NCI-H2196 treated with DMSO at 0.1 percent for 48 hours (cell line): ENCODE data around the gene WWOX.
"Not testable (repeated sequence)": the region's sequence is repeated elsewhere in the genome, so short reads cannot be mapped to it uniquely, and the experiment has no call there.

Source experiments
- DNase-seq: peaks from one replicate; lab custom pipeline; 2025; ENCODE audit not compliant: unreplicated experiment; lab: John Stamatoyannopoulos, UW

WWOX gene

DNA sequence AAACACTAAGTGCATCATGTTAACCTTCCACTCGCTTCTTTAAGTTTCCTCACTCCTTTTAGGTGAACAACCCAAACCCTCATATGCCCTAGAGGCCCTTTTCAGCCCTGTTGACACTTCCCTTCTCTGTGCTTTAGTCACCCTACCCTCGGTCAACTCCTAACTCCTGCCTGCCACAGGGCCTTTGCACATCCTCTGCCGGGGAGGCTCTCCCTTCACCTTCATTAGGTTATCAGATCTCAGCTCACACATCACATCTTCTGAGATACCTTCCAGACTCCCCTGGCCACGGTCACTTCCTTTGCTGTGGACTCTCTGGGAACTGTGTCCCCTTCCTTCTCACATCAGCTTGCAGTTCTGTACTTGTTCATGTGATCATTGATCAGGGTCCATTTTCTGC, 926.7 kb downstream of the WWOX start:
- no peak for DNase-seq

GRCh38 chr16:79036541-79036940, 937.1 kb downstream of the WWOX start:
- no peak for DNase-seq

DNA sequence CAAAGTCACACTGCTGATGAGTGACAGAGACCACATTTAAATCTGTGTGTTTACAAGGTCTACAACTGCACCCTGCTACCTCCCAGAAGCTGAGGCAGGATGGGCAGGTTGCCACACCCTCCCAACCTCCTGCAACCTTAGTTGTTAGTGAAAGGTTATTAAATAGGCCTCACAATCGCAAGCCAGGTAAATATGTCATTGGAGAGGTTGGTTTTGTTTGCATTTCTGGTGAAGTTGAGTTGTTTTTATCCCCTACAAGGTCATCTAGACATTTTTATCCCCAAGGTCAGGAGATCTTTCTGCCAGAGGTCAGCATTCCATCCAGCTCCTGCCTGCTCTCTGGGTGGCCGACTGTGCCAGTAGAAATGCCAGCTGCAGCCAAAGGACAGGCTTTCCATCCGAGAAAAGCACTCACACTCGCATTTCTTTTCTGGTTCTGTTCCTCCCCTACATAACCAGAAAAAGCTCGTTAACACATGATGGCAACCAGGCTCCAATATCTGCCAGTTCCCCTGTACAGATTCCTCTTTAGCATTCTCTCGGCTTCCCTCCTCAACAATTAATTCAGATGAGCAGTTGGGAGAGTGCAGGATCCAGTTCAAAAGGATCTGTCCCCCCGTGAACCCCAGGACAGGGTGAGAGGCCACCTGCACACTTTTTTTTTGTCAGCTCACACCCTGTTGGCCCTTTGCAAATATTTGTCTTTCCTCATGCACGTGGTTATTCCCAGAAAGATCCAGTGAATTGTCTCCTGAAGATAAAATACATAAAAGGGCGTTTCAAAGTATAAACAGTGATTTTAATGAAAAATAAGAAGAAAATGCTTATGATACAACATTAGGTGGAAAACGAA, 938.3 kb downstream of the WWOX start:
- DNase-seq: no peak

DNA sequence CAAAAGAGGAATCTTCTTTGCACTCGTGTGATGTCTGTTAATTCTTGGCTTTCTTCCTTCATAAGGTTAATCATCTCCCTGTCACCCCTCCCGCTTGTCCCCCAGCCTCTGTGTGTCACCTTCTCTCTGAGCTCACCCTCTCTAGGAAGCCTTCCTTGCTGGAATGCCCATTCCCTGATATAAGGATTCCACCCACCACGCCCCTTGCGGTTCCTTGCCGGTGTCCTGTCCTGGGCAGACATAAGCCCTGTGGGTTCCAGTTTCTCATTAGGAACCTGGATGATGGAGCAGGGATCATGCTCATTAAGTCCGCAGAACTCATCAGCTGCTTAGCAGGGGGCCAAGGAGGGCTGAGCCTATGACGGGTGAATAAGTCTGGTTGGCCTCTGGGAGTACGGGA, 941.8 kb downstream of the WWOX start:
- DNase-seq: no peak

GRCh38 chr16:79042141-79042540, 942.7 kb downstream of the WWOX start:
- no peak for DNase-seq

DNA sequence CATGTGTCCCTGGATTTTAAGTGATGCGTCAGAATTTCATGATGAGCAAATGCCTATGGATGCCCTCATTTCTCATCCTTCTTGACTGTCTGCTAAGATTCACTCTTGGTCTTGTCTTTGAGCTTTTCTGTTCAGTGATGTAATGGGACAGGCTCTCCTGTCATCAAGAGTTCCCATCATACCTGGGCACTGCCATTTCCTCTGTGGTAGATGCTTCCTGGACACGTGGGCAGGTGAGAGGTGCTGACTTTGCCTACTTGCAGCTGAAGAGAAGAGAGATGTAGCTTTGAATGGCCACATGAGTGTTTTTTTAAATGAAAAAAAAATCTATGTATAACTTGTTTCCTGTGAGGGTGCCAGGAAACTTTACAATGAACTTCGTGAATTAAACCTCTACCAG, 943.4 kb downstream of the WWOX start:
- DNase-seq: no peak

DNA sequence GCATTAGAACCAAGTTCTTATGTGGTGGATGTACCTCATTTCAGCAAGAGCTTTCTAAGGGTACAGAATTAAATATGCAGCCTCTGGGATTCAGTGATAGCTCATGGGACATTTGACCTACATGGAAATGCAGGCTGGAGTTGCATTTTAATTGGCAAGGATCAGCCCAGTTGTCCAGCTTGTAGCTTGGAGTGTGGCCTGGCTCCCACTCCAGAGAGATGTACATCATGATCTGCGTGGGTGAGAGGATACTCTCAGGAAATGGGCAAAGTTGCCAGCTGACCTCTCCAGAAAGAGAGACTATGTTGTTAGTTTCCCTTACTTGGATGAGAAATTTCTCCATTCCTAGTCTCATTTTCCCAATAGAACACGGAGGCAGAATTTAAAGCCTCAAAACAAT, 945.7 kb downstream of the WWOX start:
- DNase-seq: no peak

GRCh38 chr16:79047337-79047736, 947.9 kb downstream of the WWOX start:
- DNase-seq: no peak

DNA sequence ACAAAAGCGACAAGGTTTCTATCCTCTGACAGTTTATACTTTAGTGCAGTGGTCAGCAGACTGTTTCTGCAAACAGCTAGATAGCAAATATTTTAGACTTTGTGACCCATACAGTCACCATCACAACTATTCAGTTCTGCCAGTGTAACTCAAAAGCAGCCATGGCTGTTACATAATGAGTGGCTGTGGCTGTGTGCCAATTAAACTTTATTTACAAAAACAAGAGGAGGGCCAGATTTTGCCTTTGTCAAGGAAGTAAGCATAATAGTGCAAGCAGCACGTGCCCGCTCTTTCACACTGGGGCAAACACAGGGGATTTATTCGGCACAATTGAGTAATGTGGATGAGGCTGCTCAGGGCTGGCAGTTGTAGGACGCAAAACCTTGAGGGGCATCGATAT, 949.6 kb downstream of the WWOX start:
- DNase-seq: no peak

GRCh38 chr16:79050063-79050462, 950.6 kb downstream of the WWOX start:
- DNase-seq: no peak

DNA sequence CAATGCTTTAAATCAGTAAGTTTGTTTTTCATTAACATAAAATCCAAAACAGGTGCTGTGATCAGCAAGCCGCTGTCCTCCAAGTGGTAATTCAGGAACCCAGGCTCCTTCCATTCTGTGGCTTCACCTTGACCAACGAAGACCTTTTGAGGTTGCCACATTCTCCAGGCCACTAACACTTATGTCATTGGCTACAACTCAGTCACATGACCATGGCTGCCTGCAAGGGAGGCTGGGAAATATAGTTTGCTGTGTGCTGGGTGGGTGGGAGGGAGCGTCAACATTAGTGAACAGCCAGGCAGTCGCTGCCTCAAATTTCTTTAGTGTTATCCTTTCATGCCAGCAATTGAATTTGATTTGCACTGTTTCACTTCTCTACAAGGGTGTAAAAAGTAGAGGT, 951.9 kb downstream of the WWOX start:
- no peak for DNase-seq

GRCh38 chr16:79052198-79052597, 952.7 kb downstream of the WWOX start:
- not testable (repeated sequence) for DNase-seq

DNA sequence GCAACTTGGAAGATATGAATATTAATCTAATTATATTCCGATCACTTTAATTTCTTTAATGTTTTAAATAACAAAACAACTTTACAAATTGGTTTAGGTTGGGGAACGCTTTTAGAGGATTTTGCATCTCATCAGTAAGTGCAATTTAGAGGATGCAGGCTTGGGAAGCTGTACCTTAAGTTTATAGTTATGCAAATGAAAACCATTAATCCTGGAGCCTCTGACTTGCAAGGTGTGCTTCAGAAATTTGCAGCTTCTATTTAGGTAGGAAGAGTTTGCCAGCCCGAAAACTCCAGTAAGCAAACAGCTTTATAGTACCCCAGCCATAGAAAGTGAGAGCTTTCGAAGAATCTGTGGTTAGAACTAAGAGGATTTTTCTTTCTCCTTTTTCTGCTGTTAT, 954.1 kb downstream of the WWOX start:
- no peak for DNase-seq

DNA sequence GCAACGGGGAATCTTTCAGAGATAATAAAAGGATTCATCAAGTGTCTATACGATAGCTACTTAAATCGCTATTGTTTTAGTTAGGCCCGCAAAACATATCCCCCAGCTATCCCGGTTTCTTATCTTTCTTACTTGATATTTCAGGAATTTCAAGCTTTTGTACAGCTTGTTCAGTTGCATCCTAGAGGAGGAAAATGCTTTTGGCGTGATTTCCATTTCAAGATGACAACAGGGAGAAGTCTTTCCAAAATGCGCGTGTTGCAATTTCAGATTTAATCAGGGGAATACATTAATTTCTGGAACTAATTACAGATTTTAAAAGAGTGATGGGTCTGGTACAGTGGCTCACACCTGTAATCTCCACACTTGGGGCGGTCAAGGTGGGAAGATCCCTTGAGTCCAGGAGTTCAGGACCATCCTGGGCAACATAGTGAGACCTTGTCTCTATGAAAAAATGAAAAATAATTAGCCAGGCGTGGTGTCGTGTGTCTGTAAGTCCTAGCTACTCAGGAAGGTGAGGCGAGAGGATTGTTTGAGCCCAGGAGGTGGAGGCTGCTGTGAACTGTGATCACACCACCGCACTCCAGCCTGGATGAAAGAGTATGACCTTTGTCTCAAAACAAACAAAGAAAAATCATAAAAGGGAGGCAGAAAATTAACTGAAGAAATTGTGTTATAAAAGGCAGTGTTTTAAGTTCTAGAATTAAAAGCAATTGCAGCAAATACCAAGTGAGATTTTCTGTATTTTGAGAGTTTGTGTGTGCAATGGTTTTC, 954.9 kb downstream of the WWOX start:
- DNase-seq: no peak

DNA sequence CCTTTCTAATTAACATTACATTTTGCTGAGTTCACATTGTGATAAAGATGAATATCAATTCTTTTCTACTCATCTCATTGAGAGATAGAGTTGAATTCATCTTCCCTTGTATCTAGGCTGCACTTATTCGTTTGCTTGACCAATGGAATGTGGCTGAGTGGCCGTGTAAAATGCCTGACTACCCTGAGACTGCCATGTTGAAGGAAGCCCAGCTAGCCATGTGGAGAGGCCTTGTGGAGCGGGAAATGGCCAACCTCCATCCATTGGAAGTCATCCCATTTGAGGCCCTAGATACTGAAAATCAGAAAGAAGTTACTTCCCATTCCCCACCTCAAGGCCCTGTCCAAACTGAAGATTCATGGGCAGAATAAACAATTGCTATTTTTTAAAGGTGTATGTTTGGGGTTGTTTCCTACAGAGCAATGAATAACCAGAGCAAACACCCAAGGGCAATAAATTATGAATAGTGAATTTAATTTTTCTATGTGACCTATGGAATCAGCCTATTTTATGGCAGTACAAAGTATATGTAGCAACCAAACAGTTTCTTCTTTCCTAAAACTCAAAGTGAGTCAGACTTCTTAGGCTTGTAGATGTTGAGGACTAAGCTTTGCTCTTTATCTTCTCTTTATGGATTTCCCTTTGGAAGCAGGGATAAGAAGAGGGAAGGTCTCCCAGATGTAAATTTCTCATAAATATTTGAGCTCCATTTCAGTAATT, 956.0 kb downstream of the WWOX start:
- DNase-seq: no peak

DNA sequence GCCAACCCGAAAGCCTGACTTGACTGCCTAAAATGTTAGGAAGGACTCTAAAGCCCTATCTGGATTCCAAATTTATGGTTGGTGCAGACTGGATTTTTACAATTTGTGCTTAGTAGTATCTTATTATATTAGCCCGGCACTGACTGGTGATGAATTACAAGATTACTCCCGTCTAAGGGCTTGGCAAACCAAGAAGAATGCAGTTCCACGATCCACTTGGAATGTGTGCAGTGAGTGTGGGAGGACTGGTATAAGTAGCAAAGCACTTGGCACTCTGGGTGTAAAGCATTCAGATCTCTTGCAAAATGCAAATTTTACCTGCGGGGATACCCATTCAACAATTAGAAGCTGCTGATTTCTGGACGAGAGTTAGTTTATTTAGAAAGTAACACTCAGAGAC, 961.7 kb downstream of the WWOX start:
- no peak for DNase-seq

GRCh38 chr16:79062336-79062735, 962.9 kb downstream of the WWOX start:
- DNase-seq: no peak

DNA sequence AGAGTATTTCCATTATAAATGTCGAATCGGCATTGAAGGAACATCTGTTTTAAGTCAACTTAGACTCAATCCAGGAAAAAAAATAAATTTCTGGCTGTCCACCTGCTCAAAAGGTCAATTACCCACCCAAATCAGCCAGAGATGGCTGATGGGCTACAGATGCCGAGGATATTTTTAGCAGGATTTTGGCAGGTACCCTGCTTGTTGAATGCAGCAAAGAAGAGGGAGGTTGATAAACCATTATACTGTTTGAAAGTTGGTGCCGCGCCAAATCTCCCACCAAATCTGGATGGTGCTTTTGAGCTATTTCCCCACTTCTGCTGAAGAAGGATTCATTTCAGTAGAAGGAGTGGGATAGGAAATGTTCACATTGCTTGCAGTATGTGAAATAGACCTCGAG, 963.4 kb downstream of the WWOX start:
- DNase-seq: no peak

DNA sequence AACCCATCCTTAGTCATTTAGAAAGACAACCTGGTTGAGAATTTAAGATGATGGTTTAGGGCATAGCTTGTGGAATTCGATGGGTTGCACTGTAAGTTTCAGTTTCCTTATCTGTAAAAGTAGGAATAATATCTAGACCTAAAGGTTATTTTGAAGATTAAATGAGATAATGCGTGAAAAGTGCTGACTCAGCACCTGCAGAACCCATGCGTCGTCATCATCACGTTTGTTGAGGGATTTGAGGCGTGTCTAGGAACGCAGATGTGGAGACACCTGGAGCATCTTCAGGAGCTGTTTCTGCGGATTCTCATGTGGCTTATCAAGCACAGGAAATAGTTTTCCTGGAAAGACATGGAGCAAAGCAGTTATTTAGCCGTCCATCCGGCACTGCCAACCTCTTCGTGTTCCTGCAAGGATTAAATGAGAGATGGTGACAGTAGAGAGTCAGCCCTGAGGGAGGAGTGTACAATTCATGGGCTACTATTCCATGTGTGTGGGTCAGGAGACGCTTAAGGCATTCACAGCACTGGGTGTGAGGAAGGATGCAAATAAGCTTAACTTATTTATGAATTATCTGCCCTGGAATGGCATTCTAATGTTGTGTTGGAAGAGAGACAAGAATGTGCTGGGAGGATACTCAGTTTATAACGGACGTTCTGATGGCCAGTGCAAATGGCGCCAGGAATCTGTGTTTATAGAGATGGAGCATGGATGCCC, 965.0 kb downstream of the WWOX start:
- DNase-seq: no peak

DNA sequence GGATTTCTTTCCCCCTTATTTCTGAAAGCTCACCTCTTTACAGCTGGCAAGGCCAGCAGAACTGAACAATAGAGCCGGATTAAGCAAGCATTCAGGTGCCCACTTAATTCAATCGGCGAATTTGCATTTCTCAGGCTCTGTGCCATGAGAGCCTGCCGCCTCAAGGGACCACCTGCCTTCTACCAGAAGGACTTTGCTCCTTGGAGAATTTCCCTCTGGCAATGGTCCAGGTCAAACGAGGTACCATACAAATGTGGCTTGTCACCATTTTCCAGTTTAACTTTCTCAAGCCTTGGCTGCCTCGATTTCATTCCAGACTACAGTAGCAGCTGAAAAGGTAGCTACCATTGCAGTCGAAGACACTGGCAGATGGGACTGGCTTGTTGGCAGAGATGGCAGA, 967.1 kb downstream of the WWOX start:
- DNase-seq: no peak

GRCh38 chr16:79067600-79067999, 968.1 kb downstream of the WWOX start:
- DNase-seq: no peak
